ENCODE data around the gene SLC7A14.
A peak's percentile ranks its signal among the peaks of the same experiment; 100 is the strongest.

SLC7A14 gene

DNA sequence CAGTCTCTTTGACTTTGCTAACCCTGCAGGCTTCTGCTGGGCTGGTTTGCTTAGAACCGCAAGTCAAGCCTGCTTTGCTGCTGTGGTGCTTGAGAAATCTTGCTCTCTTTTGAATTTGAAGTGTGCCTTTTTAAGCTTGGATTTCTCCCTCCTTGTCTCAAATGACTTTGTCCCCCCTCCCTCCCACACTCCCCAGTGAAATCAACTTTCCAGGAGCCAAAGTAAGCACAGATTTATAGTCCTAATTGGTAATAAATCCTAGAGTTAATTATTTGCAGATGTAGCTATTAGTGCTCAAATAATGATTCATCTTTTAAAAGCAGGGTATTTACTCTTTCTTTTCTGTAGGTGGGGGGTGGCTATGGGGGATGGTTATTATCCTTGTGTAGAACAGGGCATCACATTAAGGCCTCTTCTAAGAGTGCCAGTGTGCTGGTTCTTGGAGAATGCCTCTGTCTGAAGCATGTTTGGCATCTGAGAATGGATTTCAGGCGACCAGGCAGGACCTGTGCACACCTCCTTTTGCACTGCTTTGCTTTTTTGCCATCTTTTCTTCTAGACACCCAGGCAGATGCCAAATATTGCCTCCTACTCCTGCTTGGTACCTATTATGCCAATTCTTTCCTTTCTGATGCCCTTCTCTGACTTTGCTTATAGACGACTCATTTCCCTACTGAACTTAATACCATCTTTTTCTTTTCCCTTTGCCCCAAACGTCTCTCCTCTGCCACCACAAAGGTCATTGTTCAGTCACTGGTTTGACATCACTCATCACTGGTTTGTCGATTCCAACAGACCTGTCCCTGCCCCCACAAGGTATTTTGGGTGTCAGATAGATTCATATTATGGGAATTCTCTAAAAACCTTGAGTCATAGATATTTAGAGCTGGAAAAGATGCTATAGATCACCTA, 116.5 kb downstream of the SLC7A14 start:
- DNase-seq (no peak), ATAC-seq (peak; percentile 78)

DNA sequence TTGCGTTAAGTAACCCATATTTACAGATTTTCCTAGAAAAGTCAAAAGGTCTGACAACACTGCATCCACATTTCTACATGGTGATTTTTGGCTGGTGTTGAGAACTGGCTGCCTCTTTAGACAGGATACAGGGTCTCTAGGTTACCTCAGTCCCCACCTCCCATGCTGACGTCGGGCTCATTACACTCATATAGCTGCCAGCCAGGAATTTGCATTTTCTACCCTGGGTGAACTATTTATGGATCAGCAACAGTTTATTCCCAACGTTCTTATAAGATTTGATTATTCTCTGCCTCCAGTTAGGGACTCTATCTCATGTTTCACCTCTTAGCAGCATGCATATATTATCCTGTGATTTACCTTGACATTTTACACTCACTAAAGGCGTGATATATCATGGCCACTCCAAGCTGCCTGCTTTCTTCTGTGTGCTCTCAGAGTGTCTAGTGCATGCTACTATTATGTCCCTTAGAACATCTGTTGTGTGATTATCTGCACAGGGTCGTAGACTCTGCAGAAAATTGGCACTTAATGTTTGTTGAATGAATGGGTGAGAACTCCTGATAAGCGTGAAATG, 118.2 kb downstream of the SLC7A14 start:
- DNase-seq = no peak
- no peak for ATAC-seq

DNA sequence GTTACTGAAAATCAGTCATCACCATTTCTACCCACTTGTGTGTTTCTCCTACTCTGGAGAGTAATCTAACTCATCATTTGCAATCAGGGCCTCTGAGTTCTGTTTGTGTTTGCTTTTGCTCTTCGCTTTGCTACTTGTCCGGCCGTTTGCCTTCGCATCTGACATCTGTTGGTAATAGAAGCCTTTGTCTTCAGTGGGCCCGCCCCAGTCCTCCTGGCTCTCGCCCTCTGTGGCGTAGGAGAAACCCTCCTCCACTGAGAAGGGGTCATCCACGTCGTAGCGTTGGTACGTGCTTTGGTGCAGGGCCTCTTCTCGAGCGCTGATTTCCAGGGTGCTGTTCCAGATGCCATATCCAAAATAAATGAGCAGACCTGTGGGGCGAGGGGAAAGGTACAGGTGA, 118.9 kb downstream of the SLC7A14 start:
- ATAC-seq (no peak), DNase-seq (no peak)

DNA sequence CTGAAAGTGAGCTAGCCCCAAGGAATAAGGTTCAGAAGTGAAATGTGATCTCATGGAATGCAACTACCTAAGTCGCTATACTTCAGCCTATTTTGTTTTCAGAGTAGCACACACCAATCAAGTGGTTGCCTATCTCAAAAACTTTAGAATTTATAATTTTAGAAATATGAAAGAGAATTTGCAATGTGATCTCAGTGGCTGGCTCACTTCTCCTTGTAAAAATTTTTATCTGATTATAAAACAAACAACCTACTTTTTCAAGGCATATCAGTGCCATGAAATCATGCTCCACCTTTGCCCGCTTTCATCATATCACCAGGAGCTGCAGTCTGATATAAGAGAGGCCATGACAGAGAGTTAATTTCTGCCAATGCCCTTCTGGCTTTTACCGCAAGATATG, 119.9 kb downstream of the SLC7A14 start:
- no peak for ATAC-seq
- DNase-seq = no peak

DNA sequence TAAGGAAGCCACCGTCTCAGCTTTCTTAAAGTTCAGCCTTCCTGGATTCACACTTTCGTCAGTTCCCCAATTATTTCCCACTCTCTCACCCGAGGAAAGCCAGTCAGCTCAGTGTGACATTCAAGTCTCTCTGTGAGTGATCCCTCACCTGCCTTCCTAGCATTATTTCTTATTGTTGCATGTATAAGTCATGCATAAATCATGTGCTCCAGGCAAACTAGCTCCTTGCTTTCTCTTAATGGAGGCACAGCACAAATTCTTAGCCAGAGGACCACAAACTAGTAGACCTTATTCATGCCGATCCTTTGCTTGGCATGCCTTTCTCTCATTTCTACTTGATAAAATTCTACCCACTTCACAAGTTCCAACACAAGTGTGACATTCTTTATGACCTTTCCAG, 122.9 kb downstream of the SLC7A14 start:
- ATAC-seq = no peak
- DNase-seq = no peak

DNA sequence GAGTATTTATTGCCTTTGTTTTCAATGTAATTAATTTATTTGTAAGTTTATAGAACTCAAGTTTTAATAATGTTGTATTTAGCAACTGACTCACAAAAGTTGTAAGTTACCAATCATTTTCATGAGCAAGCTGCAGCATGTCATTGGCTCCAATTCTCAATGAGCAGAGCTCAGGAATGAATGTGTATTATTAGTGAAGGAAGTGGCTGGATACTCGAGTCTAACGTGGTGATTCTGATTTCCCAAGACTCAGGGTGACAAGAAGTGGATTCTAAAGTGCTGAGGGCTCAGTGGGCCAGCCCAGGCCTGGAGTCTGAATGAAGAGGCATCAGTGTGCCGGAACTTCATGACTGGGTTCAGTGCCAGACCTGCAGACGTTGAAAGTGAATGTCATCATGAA, 127.6 kb downstream of the SLC7A14 start:
- DNase-seq (no peak), ATAC-seq (no peak)

DNA sequence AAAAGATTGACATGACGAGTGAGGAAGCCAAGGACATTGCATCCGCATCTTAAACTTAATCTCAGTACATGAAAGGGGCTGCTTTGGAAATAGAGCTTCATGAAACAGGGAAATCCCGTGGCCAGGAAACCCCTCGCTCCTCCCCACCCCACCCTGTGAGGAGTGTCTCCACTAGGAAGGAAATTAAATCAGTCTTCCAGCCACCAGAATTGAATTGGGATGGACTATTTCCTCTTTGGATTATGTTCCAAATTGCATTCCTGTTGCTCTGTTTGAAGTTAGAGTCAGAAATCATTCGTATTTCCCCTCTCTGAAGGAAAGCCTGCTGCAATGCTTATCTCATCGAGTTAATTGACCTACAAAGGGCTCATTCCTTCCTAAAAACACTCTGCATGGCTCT, 131.4 kb downstream of the SLC7A14 start:
- no peak for DNase-seq
- ATAC-seq = no peak

DNA sequence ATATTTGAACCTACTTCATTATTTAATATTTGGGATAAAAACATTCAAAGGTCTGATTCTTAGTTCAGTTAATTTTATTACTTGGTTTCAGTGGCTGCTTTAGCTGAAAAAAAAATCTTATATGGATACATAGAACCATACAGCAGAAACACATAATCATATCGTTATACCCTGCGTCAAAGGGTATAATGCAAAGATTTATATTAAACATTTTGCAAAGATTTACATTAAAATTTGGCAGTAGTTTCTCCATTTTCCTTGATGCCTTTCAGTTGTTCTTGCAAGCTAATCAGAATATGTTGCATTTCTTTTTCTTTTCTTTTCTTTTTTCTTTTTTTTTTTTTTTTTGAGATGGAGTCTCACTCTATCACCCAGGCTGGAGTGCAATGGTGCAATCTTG, 135.8 kb downstream of the SLC7A14 start:
- no peak for DNase-seq
- no peak for ATAC-seq

DNA sequence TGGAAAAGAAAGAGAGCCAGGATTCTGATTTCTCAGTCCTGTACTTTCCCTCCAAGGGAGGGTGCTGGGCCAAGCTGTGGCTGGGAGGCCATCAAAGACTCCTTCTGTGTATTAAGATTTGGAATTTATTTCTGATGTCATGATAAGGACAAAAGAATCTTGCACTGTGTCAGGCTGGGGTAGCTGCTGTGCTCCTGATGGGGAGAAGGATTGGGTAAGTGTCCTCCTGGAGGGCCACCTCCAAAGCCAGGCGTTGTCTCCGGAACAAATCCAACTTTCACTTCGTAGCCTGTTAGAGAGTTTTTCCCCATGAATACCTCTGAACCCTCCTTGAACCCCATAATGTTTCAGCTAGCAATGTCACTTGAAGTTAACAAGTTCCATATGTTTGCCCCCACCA, 137.3 kb downstream of the SLC7A14 start:
- DNase-seq (no peak), ATAC-seq (no peak)

DNA sequence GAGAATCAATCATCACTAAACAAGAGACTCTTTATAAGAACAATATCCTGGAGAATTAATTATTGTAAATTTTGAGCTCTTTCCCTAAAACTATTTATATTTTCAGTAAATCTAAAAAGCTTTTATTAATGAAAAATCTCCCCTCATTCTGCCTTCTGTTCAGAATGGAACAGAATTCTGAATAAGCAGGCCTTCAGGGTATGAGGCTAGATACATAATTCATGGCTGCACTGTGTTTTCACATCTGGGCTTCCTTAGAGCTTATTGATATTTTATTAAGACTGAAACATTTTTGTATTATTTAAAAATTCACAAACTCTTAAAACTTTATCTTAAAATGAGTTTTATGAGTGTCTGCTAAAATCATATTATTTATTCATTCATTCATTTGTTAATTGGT, 142.4 kb downstream of the SLC7A14 start:
- DNase-seq (no peak), ATAC-seq (no peak)

DNA sequence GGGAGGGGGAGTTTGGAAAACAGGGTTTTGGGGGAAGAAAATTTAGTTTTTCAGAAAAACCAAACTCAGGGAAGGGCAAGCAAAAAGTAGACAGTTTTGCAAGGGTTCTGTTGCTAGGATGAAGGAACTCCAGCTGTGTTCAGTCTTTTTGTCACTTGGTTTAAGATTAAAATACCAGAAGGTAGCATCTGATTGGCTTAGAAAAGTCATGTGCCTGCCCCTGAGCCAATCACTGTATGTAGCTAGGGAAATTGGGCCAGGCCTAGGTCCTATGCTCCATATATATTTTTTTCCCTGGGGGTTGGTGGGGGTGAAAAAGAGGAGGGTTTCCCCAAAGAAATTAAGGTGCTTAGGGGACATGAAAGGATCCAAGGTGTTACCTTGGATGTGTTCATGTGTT, 142.9 kb downstream of the SLC7A14 start:
- no peak for ATAC-seq
- no peak for DNase-seq

DNA sequence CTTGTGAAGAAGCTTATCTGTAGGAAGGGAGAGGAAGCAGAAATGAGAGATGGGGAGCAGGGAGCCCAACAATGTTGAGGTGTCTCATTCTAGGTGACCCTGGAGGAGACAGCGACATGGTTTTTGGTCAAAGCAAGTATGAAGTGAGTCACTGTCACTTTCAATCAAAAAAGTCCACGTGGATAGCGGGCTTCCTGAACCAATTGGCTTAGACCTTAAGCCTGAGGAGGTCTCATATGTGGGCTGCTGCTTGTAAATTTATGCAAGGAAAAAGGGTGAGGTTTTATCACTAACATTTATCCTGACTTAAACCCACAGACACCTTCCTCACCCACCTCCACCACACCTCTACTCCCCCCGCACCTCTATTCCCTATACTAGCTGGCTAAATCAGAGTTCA, 144.5 kb downstream of the SLC7A14 start:
- DNase-seq (no peak), ATAC-seq (peak; percentile 60)

DNA sequence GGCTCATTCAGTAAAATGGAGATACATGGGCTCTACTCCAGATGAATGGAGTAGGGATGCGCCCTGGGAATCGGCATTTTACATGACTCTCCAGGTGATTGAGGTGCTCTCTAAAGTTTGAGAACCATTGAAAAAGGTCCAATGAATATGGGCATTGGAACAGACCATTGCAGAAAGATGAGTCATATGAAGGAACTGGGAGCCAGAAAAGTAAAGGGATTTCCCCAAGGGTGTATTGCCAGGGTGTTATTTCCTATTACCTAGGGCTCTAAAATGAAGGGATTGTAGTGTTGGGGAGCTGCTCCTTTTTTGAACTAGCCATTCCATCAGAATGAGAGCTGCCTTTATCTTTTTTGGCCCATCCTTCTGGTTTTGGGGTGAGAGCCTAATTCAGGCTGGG, 145.5 kb downstream of the SLC7A14 start:
- ATAC-seq = peak; percentile 45
- DNase-seq = no peak

DNA sequence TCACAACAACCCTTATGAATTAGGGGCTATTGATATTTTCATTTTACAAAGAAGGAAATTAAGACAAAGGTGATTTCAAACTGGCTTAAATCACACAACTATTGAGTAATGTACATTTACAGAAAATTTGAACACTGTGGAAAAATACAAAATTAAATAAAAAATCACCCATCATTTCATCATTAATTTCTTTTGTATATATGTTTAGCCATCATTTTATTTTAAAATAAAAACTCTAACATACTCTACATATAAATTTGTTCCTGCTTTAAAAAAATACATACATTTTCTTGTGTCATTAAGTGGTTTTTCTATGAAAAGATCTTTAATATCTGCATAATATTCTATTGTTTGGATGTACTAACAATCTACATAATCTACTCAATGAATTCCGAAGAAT, 147.0 kb downstream of the SLC7A14 start:
- ATAC-seq (no peak), DNase-seq (no peak)

DNA sequence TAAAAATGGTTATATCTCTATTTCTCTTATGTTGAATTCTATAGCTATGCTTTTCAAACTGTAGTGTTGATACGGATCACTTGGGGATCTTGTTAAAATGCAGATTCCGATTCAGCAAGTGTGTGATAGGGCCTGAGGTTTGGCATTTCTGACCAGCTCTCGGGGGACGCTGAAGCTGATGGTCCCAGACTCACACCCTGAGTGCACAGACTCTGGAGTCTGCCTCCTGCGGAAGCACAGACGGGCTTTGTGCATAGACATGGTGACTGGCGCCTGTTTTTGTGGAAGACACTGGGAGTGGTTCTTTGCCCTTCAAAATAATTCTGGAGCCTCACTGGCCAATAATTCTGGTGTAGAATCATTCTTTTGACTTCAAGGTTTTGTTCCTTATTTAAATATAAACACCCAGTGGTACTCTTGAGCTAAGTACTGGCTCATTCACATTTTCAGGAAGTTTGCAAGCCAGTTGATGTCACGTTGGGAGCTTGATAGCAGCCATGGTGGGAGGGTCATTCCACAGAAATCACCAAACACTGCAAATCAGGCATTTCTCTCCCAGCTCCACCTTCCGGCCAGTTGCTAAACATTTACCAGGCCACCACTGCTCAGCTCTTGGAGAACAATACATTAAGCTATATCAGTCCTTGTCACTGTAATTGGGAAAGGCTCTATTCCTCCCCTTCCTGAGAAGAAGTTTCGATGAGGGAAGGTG, 148.0 kb downstream of the SLC7A14 start:
- no peak for ATAC-seq
- no peak for DNase-seq

DNA sequence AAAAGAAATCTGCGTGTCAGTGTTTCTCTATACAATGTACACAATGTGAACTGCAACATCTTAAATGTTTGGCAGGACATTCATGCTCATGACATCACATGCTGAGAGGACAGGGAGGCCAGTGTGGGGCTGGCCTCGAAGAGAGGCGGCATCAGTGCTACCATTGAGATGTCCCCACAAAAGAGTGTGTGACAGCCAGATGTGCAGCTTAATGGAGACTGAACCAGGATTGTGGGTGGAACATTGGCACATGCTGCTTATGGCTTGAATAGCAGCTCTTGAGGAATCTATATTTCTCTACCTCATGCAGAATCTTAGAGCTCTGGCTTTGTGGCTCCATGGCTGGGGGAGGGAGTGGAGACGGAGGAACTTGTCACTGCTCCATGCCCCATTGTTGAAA, 148.7 kb downstream of the SLC7A14 start:
- DNase-seq = no peak
- ATAC-seq = no peak

DNA sequence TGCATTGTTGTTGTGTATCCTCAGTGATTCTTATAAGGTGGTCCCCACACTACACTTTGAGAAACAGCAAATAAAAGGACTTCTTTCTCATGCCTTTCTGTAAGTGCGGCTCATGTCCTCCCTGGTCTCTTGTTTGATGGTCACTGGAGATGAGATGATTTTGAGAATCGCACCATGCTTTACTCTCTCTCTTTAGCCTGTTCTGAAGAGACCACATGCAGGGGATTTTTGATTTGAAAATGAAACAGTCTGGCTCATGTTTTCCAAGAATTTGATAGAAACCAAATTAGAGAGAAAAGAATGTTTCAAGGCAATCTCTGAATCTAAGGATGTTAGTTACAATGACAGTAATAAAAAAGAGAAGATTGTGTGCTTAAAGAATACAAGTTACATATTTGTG, 149.2 kb downstream of the SLC7A14 start:
- DNase-seq (no peak), ATAC-seq (no peak)

DNA sequence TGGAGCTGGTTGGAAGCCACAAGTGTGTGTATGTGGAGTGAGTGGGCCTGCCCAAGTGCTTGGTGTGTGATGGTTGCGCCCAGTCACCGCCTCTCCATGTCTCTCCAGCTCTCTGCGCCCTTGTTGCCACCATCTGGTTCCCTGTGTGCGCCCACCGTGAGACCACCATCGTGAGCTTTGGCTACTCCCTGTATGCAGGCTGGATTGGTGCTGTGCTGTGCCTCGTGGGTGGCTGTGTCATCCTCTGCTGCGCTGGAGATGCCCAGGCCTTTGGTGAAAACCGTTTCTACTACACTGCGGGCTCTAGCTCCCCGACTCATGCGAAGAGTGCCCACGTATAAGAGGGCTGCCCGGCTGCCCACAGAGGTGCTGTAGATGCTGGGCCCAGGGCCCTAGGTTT, 153.5 kb downstream of the SLC7A14 start:
- no peak for ATAC-seq
- no peak for DNase-seq

DNA sequence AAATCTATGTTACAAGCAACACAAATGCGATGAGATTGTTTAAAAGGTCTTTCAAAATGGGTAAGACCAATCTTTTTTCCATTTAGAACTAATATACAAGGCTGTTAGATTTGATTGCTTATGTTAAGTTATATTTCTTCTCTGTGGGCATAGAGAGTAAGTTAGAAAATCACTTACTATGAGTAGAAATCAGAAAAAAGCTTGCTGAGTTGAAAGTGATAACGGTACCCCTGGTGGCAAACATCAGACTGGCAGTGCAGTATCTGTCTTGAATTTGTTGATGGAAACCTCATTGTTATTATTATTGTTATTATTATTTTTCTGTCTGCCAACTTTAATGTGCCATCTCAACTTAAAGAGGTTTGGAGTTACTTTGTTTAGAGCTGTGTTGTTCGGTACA, 154.8 kb downstream of the SLC7A14 start:
- ATAC-seq (no peak), DNase-seq (no peak)

DNA sequence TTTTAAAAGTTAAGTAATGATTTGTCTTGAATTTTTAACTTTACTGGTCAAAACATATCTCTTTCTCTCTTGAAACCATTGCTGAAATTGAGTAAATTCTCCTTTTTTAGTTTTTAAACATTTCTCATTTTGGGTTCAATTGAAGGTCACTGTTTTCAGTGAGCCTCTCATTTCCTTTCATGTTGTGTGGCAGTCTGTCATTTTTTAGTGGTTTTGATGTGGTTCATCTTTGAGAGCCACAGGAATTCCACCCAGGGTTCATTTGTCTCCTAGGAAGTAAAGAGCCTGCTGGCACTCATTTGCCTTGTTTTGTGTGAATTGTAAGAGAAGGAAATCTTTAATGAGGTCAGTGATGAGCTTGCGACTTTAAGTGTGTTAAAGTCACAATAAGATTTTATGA, 156.8 kb downstream of the SLC7A14 start:
- DNase-seq (no peak), ATAC-seq (peak; percentile 36)

DNA sequence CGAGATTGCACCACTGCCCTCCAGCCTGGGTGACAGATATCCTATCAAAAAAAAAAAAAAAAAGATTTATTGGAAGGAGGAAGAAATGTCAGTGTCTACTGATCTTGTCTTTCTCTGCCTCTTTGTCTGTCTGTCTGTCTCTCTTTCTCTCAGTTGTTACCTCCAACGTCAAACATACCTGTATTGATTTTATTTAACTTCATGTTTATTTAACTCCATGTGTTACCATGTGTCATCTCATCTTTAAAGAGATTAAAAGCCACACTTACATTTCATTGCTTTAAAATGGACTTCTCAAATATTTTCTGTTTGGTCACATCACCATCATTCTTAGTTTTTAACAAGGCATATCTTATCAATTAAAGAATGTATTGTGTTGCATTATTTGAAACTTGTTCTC, 157.8 kb downstream of the SLC7A14 start:
- DNase-seq (no peak), ATAC-seq (no peak)

DNA sequence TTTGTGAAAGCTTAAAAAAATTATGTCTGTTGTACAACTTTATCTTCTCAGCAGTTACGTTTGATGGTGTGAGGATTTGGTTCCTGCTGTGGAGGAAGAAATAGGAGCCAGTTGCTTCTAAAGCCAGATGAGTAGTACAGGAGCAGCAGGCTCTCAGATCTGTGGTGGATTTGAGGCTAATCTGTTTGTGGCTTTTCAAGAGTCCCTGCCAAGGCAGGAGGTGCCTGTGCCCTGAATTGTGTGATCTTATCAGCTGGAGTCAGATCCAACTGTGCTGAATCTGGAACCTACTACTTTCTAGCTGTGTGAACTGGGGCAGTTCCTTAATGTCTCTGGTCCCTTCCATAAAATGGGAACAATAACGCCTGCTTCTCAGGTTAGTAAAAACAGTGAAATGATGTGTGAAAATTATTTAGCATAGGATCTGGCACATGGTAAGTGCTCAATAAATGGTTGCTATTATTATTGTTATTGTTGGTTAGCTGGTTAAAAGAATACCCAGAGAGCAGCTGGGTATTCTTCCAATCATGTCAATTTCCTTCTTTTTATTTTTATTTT, 159.6 kb downstream of the SLC7A14 start:
- ATAC-seq = no peak

More for the DNA sequence above, 159.6 kb downstream of the SLC7A14 start:
- DNase-seq = no peak

All from stimulated activated naive CD8-positive, alpha-beta T cell treated with anti-CD3 and anti-CD28 coated beads, Interleukin-15, Interleukin-2, amounts not matched to agents 100 U/mL and 50 U/mL, for 24 hours (primary cell).